ENCODE results near the gene TMCC3.
"Not testable (repeated sequence)": the region's sequence is repeated elsewhere in the genome, so short reads cannot be mapped to it uniquely, and the experiment has no call there.

TMCC3 gene

GRCh38 chr12:94616203-94616729, 34.1 kb downstream of the TMCC3 start:
- TF ChIP-seq, protein P1, sequence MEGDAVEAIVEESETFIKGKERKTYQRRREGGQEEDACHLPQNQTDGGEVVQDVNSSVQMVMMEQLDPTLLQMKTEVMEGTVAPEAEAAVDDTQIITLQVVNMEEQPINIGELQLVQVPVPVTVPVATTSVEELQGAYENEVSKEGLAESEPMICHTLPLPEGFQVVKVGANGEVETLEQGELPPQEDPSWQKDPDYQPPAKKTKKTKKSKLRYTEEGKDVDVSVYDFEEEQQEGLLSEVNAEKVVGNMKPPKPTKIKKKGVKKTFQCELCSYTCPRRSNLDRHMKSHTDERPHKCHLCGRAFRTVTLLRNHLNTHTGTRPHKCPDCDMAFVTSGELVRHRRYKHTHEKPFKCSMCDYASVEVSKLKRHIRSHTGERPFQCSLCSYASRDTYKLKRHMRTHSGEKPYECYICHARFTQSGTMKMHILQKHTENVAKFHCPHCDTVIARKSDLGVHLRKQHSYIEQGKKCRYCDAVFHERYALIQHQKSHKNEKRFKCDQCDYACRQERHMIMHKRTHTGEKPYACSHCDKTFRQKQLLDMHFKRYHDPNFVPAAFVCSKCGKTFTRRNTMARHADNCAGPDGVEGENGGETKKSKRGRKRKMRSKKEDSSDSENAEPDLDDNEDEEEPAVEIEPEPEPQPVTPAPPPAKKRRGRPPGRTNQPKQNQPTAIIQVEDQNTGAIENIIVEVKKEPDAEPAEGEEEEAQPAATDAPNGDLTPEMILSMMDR (IDR thresholded peaks at IDR 0.05; ENCODE audit: insufficient read depth, low read length, poor library complexity, severe bottlenecking) = no peak
- DNase-seq (ENCODE audit: extremely low read depth, insufficient read length) = no peak
- H3K27me3 ChIP-seq (replicated peaks; ENCODE audit: control insufficient read depth, insufficient read depth, low read length) = no peaks in the 10 kb centered on the region
- no peak overlapping the region for H3K4me3 ChIP-seq (replicated peaks; ENCODE audit: low read depth, low read length)
- no peaks in the 10 kb centered on the region; the same call in none of the 2 replicates for H3K36me3 ChIP-seq (ENCODE audit: control insufficient read depth, insufficient read depth, low read length)

DNA sequence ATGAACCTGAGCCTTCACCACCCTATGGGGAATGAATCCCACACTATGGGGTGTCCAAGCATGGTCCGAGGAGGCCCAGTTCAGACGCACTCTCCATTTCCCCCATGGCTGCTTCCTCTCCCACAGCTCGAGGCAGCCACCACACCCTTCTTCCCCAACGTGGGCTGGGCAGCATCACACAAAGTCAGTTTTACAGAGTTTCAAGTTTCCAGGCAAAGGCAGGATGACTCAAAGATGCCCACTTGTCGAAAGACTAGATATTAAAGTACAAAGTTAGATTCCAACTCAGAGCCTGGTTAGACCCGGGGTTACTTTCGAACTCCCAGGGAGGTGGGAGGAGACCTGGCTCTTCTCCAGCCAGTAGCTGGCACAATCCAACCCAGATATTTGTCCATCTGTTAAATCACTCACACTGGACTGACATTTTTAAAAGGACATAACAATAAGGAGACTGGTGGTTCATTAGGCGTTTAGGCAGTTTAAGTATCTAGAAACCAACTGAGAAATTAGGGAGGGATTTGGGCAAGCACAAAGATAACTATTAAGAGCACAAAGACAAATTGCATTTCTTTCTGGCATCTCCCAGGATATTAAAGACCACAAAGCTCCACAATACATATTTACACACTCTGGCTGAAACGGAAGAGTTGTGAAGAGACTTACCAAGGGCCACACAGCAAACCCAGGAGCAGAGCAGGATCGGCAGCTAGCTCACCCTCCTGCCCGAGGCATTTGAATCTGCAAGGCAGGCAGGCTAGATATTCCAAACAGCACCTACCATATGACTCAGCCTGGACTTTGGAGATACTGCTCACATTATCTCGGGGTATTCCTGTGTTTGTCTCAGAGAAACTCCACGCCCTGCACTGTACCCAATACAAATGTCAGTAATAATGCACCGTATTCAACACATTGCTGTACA, 34.8 kb downstream of the TMCC3 start:
- no peaks in the 10 kb centered on the region; the same call in none of the 2 replicates for H3K36me3 ChIP-seq (ENCODE audit: control insufficient read depth, insufficient read depth, low read length)
- H3K27me3 ChIP-seq (replicated peaks; ENCODE audit: control insufficient read depth, insufficient read depth, low read length) = no peaks in the 10 kb centered on the region
- DNase-seq (ENCODE audit: extremely low read depth, insufficient read length) = no peak
- TF ChIP-seq, protein P1 (IDR thresholded peaks at IDR 0.05; ENCODE audit: insufficient read depth, low read length, poor library complexity, severe bottlenecking) = no peak
- no peak overlapping the region for H3K4me3 ChIP-seq (replicated peaks; ENCODE audit: low read depth, low read length)

- Histone ChIP-seq H3K36me3 (ENCODE audit: control insufficient read depth, insufficient read depth, low read length) (no peaks in the 10 kb centered on the region; the same call in none of the 2 replicates), H3K27me3 (replicated peaks; ENCODE audit: control insufficient read depth, insufficient read depth, low read length) (no peaks in the 10 kb centered on the region), H3K4me3 (replicated peaks; ENCODE audit: low read depth, low read length) (no peak overlapping the region)
- TF ChIP-seq, protein P1 (IDR thresholded peaks at IDR 0.05; ENCODE audit: insufficient read depth, low read length, poor library complexity, severe bottlenecking) = no peak
- DNase-seq (ENCODE audit: extremely low read depth, insufficient read length) = no peak
Observed at GRCh38 chr12:94614288-94614721, 36.1 kb downstream of the TMCC3 start.

DNA sequence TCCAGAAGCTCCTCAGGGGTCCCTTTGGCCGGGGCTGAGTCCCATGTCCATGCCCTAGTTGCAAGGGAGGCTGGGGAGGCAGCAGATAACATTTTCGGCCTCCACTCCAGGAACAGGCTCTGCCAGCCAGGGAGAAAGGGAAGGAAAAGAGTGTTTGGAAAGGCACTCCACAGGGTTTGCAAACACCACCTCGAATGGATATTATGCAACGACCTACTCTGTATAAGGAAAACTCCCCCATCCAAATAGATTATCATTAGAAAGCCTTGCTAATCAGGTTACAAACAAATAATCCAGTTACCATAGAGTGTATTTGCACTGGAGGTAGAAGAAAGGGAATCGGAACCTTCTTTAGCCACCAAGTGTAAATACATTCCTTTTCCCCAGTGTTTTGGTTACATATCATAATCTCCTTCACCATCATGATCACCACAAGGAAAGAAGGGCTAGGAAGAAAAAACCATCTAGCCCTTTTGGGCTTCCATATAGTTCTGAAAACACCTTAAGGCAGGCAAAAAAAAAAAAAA, 40.4 kb downstream of the TMCC3 start:
- DNase-seq (ENCODE audit: extremely low read depth, insufficient read length) = no peak
- Histone ChIP-seq H3K27me3 (replicated peaks; ENCODE audit: control insufficient read depth, insufficient read depth, low read length) (no peaks in the 10 kb centered on the region), H3K4me3 (replicated peaks; ENCODE audit: low read depth, low read length) (no peak overlapping the region), H3K36me3 (ENCODE audit: control insufficient read depth, insufficient read depth, low read length) (no peaks in the 10 kb centered on the region)
- TF ChIP-seq, protein P1 (IDR thresholded peaks at IDR 0.05; ENCODE audit: insufficient read depth, low read length, poor library complexity, severe bottlenecking) = no peak

- H3K4me3 ChIP-seq (replicated peaks; ENCODE audit: low read depth, low read length); H3K27me3 ChIP-seq (replicated peaks; ENCODE audit: control insufficient read depth, insufficient read depth, low read length): not testable (repeated sequence)
Observed at GRCh38 chr12:94606810-94607209, 43.5 kb downstream of the TMCC3 start.

DNA sequence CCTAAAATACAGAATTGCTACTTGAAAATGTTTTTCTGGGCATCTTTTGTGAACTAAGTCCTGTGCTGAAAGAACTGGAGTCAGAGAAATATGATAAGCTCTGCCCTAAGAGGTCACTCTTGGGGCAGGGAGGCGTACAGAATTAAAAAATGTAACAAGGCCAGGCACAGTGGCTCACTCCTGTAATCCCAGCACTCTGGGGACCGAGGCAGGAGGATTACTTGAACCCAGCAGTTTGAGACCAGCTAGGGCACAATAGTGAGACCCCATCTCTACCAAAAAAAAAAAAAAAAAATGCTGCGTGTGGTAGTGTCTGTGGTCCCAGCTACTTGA, 46.0 kb downstream of the TMCC3 start:
- Histone ChIP-seq H3K4me3 (replicated peaks; ENCODE audit: low read depth, low read length) (no peak overlapping the region), H3K27me3 (replicated peaks; ENCODE audit: control insufficient read depth, insufficient read depth, low read length) (no peaks in the 10 kb centered on the region), H3K36me3 (ENCODE audit: control insufficient read depth, insufficient read depth, low read length) (no peaks in the 10 kb centered on the region)
- no peak for DNase-seq (ENCODE audit: extremely low read depth, insufficient read length)
- TF ChIP-seq, protein P1 (IDR thresholded peaks at IDR 0.05; ENCODE audit: insufficient read depth, low read length, poor library complexity, severe bottlenecking) = no peak

More at GRCh38 chr12:94606810-94607209, 43.5 kb downstream of the TMCC3 start:
- DNase-seq (ENCODE audit: extremely low read depth, insufficient read length); H3K36me3 ChIP-seq (ENCODE audit: control insufficient read depth, insufficient read depth, low read length): not testable (repeated sequence)
